ENCODE data around the gene BBS12.

The BBS12 gene

GRCh38 chr4:122722256-122722655 lies 10.2 kb upstream of the BBS12 start:
- Histone ChIP-seq H3K4ac (ENCODE audit: low read depth, low read length) (no peak overlapping the region), H2BK120ac (ENCODE audit: insufficient read depth, low read length, poor library complexity) (no peak overlapping the region), H3K36me3 (ENCODE audit: control insufficient read depth in 1 of 2, insufficient read depth in 2 of 2, low read length in 2 of 2) (no peaks in the 10 kb centered on the region), H3K9ac (ENCODE audit: low read length) (no peak overlapping the region), H3K4me1 (ENCODE audit: control insufficient read depth in 1 of 2, insufficient read depth in 2 of 2, low read length in 2 of 2) (no peaks in the 10 kb centered on the region), H4K91ac (ENCODE audit: low read depth, low read length) (no peak overlapping the region), H3K23ac (ENCODE audit: low read length) (no peak overlapping the region), H3K79me1 (ENCODE audit: low read length) (no peaks in the 10 kb centered on the region), H4K8ac (ENCODE audit: low read depth, low read length) (no peak overlapping the region), H3K4me2 (ENCODE audit: low read length) (no peak overlapping the region), H3K27ac (ENCODE audit: low read depth, low read length) (no peak overlapping the region), H3K18ac (ENCODE audit: low read length) (no peak overlapping the region), H2BK12ac (ENCODE audit: low read length) (no peak overlapping the region), H2AK5ac (ENCODE audit: low read length) (no peak overlapping the region), H4K12ac (ENCODE audit: low read depth, low read length) (no peak overlapping the region), H3K27me3 (ENCODE audit: insufficient read depth, low read length) (no peaks in the 10 kb centered on the region), H2AFZ (ENCODE audit: insufficient read depth, low read length, poor library complexity) (no peak overlapping the region), H3K14ac (ENCODE audit: low read length) (no peak overlapping the region), H3K79me2 (ENCODE audit: control insufficient read depth, insufficient read depth, low read length, poor library complexity) (no peaks in the 10 kb centered on the region), H3K9me3 (ENCODE audit: insufficient read depth, low read depth, low read length) (no peaks in the 10 kb centered on the region), H2BK5ac (ENCODE audit: low read depth, low read length, poor library complexity) (no peak overlapping the region), H3K4me3 (ENCODE audit: low read depth, low read length) (no peak overlapping the region)
- WGBS (ENCODE audit: extremely low coverage, insufficient coverage, insufficient read length), result no CpG with 5 or more reads among the region's 1 CpG
- DNase-seq, result no peak

- no peak overlapping the region for H2AK5ac ChIP-seq (ENCODE audit: low read length)
- no peak overlapping the region for H2BK12ac ChIP-seq (ENCODE audit: low read length)
- H3K9me3 ChIP-seq (ENCODE audit: insufficient read depth, low read depth, low read length), result no peaks in the 10 kb centered on the region
- H3K4me1 ChIP-seq (ENCODE audit: control insufficient read depth in 1 of 2, insufficient read depth in 2 of 2, low read length in 2 of 2), result peaks cover 0 to 3% of the 10 kb centered on the region in 2 experiments
- no peak overlapping the region for H4K8ac ChIP-seq (ENCODE audit: low read depth, low read length)
- H3K27ac ChIP-seq (ENCODE audit: low read depth, low read length), result no peak overlapping the region
- no peaks in the 10 kb centered on the region for H3K36me3 ChIP-seq (ENCODE audit: control insufficient read depth in 1 of 2, insufficient read depth in 2 of 2, low read length in 2 of 2)
- H3K27me3 ChIP-seq (ENCODE audit: insufficient read depth, low read length), result no peaks in the 10 kb centered on the region
- WGBS (ENCODE audit: extremely low coverage, insufficient coverage, insufficient read length), result no CpG with 5 or more reads among the region's 1 CpG
- peaks cover 4% of the 10 kb centered on the region for H3K79me2 ChIP-seq (ENCODE audit: control insufficient read depth, insufficient read depth, low read length, poor library complexity)
- no peak overlapping the region for H3K18ac ChIP-seq (ENCODE audit: low read length)
- DNase-seq, result no peak
- no peak overlapping the region for H3K23ac ChIP-seq (ENCODE audit: low read length)
- H3K79me1 ChIP-seq (ENCODE audit: low read length), result peaks cover 4% of the 10 kb centered on the region
- H3K4me2 ChIP-seq (ENCODE audit: low read length), result no peak overlapping the region
- no peak overlapping the region for H4K91ac ChIP-seq (ENCODE audit: low read depth, low read length)
- H4K12ac ChIP-seq (ENCODE audit: low read depth, low read length), result no peak overlapping the region
- no peak overlapping the region for H3K4ac ChIP-seq (ENCODE audit: low read depth, low read length)
- H3K4me3 ChIP-seq (ENCODE audit: low read depth, low read length), result no peak overlapping the region
- H2AFZ ChIP-seq (ENCODE audit: insufficient read depth, low read length, poor library complexity), result no peak overlapping the region
- no peak overlapping the region for H3K9ac ChIP-seq (ENCODE audit: low read length)
- H3K14ac ChIP-seq (ENCODE audit: low read length), result no peak overlapping the region
- no peak overlapping the region for H2BK120ac ChIP-seq (ENCODE audit: insufficient read depth, low read length, poor library complexity)
- H2BK5ac ChIP-seq (ENCODE audit: low read depth, low read length, poor library complexity), result no peak overlapping the region
Observed at GRCh38 chr4:122728856-122729255, 3.6 kb upstream of the BBS12 start.

GRCh38 chr4:122731676-122732075 lies 828 bp upstream of the BBS12 start:
- H3K23ac ChIP-seq (ENCODE audit: low read length), result no peak overlapping the region
- no peak overlapping the region for H4K91ac ChIP-seq (ENCODE audit: low read depth, low read length)
- H3K9ac ChIP-seq (ENCODE audit: low read length), result no peak overlapping the region
- H3K27me3 ChIP-seq (ENCODE audit: insufficient read depth, low read length), result no peaks in the 10 kb centered on the region
- H4K12ac ChIP-seq (ENCODE audit: low read depth, low read length), result no peak overlapping the region
- no peak overlapping the region for H2AK5ac ChIP-seq (ENCODE audit: low read length)
- no peak overlapping the region for H3K4me3 ChIP-seq (ENCODE audit: low read depth, low read length)
- peaks cover 0 to 3% of the 10 kb centered on the region in 2 experiments for H3K4me1 ChIP-seq (ENCODE audit: control insufficient read depth in 1 of 2, insufficient read depth in 2 of 2, low read length in 2 of 2)
- WGBS (ENCODE audit: extremely low coverage, insufficient coverage, insufficient read length), result no CpG with 5 or more reads among the region's 2 CpGs
- H3K4ac ChIP-seq (ENCODE audit: low read depth, low read length), result no peak overlapping the region
- peaks cover 4% of the 10 kb centered on the region for H3K79me2 ChIP-seq (ENCODE audit: control insufficient read depth, insufficient read depth, low read length, poor library complexity)
- H3K9me3 ChIP-seq (ENCODE audit: insufficient read depth, low read depth, low read length), result no peaks in the 10 kb centered on the region
- no peak overlapping the region for H2BK12ac ChIP-seq (ENCODE audit: low read length)
- no peak overlapping the region for H3K14ac ChIP-seq (ENCODE audit: low read length)
- no peak overlapping the region for H2BK120ac ChIP-seq (ENCODE audit: insufficient read depth, low read length, poor library complexity)
- H3K27ac ChIP-seq (ENCODE audit: low read depth, low read length), result no peak overlapping the region
- peaks cover 4% of the 10 kb centered on the region for H3K79me1 ChIP-seq (ENCODE audit: low read length)
- H3K18ac ChIP-seq (ENCODE audit: low read length), result no peak overlapping the region
- no peak overlapping the region for H3K4me2 ChIP-seq (ENCODE audit: low read length)
- no peaks in the 10 kb centered on the region for H3K36me3 ChIP-seq (ENCODE audit: control insufficient read depth in 1 of 2, insufficient read depth in 2 of 2, low read length in 2 of 2)
- DNase-seq, result no peak
- no peak overlapping the region for H2AFZ ChIP-seq (ENCODE audit: insufficient read depth, low read length, poor library complexity)
- H2BK5ac ChIP-seq (ENCODE audit: low read depth, low read length, poor library complexity), result no peak overlapping the region
- no peak overlapping the region for H4K8ac ChIP-seq (ENCODE audit: low read depth, low read length)

GRCh38 chr4:122733787-122734120 lies 1.2 kb downstream of the BBS12 start:
- Histone ChIP-seq H3K27me3 (ENCODE audit: insufficient read depth, low read length) (no peaks in the 10 kb centered on the region), H3K23ac (ENCODE audit: low read length) (no peak overlapping the region), H3K4ac (ENCODE audit: low read depth, low read length) (no peak overlapping the region), H3K14ac (ENCODE audit: low read length) (no peak overlapping the region), H3K27ac (ENCODE audit: low read depth, low read length) (no peak overlapping the region), H3K79me2 (ENCODE audit: control insufficient read depth, insufficient read depth, low read length, poor library complexity) (peaks cover 4% of the 10 kb centered on the region), H3K36me3 (ENCODE audit: control insufficient read depth in 1 of 2, insufficient read depth in 2 of 2, low read length in 2 of 2) (no peaks in the 10 kb centered on the region), H3K79me1 (ENCODE audit: low read length) (peaks cover 4% of the 10 kb centered on the region), H4K12ac (ENCODE audit: low read depth, low read length) (no peak overlapping the region), H3K4me1 (ENCODE audit: control insufficient read depth in 1 of 2, insufficient read depth in 2 of 2, low read length in 2 of 2) (peaks cover 0 to 3% of the 10 kb centered on the region in 2 experiments), H2AK5ac (ENCODE audit: low read length) (no peak overlapping the region), H3K4me3 (ENCODE audit: low read depth, low read length) (no peak overlapping the region), H4K8ac (ENCODE audit: low read depth, low read length) (no peak overlapping the region), H3K18ac (ENCODE audit: low read length) (no peak overlapping the region), H3K9ac (ENCODE audit: low read length) (no peak overlapping the region), H3K9me3 (ENCODE audit: insufficient read depth, low read depth, low read length) (no peaks in the 10 kb centered on the region), H4K91ac (ENCODE audit: low read depth, low read length) (no peak overlapping the region), H2BK120ac (ENCODE audit: insufficient read depth, low read length, poor library complexity) (no peak overlapping the region), H3K4me2 (ENCODE audit: low read length) (no peak overlapping the region), H2BK5ac (ENCODE audit: low read depth, low read length, poor library complexity) (no peak overlapping the region), H2BK12ac (ENCODE audit: low read length) (no peak overlapping the region), H2AFZ (ENCODE audit: insufficient read depth, low read length, poor library complexity) (no peak overlapping the region)
- DNase-seq, result no peak
- WGBS (ENCODE audit: extremely low coverage, insufficient coverage, insufficient read length), result no CpG with 5 or more reads among the region's 1 CpG

GRCh38 chr4:122739174-122739573 lies 6.7 kb downstream of the BBS12 start:
- Histone ChIP-seq H2BK12ac (ENCODE audit: low read length) (no peak overlapping the region), H3K14ac (ENCODE audit: low read length) (no peak overlapping the region), H2AFZ (ENCODE audit: insufficient read depth, low read length, poor library complexity) (no peak overlapping the region), H2BK5ac (ENCODE audit: low read depth, low read length, poor library complexity) (no peak overlapping the region), H4K12ac (ENCODE audit: low read depth, low read length) (no peak overlapping the region), H2BK120ac (ENCODE audit: insufficient read depth, low read length, poor library complexity) (no peak overlapping the region), H4K91ac (ENCODE audit: low read depth, low read length) (no peak overlapping the region), H3K36me3 (ENCODE audit: control insufficient read depth in 1 of 2, insufficient read depth in 2 of 2, low read length in 2 of 2) (no peaks in the 10 kb centered on the region), H3K4me2 (ENCODE audit: low read length) (no peak overlapping the region), H3K9ac (ENCODE audit: low read length) (no peak overlapping the region), H3K18ac (ENCODE audit: low read length) (no peak overlapping the region), H3K27ac (ENCODE audit: low read depth, low read length) (no peak overlapping the region), H3K4me1 (ENCODE audit: control insufficient read depth in 1 of 2, insufficient read depth in 2 of 2, low read length in 2 of 2) (no peaks in the 10 kb centered on the region), H3K9me3 (ENCODE audit: insufficient read depth, low read depth, low read length) (no peaks in the 10 kb centered on the region), H3K4ac (ENCODE audit: low read depth, low read length) (no peak overlapping the region), H3K79me1 (ENCODE audit: low read length) (no peaks in the 10 kb centered on the region), H3K27me3 (ENCODE audit: insufficient read depth, low read length) (no peaks in the 10 kb centered on the region), H3K4me3 (ENCODE audit: low read depth, low read length) (no peak overlapping the region), H3K79me2 (ENCODE audit: control insufficient read depth, insufficient read depth, low read length, poor library complexity) (no peaks in the 10 kb centered on the region), H3K23ac (ENCODE audit: low read length) (no peak overlapping the region), H4K8ac (ENCODE audit: low read depth, low read length) (no peak overlapping the region), H2AK5ac (ENCODE audit: low read length) (no peak overlapping the region)
- DNase-seq, result no peak

All from trophoblast cell (in vitro differentiated cells and primary cell).